Measurements from ENCODE around the gene SMYD3.

DNA sequence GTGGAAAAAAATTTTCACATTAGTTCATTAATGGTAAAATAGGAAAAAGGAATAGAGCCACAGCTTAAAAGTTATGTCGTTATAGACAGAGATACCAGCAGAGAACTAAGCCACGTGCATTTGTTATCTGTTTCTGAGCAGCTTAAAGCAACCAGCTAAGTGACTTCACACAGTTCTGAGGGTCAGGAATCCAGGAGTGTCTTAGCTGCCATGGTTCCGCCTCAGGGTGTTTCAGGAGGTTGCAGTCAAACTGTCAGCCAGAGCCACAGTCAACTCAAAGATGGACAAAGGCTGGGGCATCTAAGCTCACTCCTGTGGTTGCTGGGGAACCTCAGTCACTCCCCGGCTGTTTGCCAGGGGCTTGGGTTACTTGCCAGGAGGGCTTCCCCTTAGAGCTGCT, 515.8 kb downstream of the SMYD3 start:
- TF ChIP-seq POLR2AphosphoS5 (IDR thresholded peaks at IDR 0.05; ENCODE audit: low read depth) (no peak), SPI1 (IDR thresholded peaks at IDR 0.05; ENCODE audit: borderline replicate concordance, low read depth) (no peak)
- TF ChIP-seq, protein P1, sequence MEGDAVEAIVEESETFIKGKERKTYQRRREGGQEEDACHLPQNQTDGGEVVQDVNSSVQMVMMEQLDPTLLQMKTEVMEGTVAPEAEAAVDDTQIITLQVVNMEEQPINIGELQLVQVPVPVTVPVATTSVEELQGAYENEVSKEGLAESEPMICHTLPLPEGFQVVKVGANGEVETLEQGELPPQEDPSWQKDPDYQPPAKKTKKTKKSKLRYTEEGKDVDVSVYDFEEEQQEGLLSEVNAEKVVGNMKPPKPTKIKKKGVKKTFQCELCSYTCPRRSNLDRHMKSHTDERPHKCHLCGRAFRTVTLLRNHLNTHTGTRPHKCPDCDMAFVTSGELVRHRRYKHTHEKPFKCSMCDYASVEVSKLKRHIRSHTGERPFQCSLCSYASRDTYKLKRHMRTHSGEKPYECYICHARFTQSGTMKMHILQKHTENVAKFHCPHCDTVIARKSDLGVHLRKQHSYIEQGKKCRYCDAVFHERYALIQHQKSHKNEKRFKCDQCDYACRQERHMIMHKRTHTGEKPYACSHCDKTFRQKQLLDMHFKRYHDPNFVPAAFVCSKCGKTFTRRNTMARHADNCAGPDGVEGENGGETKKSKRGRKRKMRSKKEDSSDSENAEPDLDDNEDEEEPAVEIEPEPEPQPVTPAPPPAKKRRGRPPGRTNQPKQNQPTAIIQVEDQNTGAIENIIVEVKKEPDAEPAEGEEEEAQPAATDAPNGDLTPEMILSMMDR (IDR thresholded peaks at IDR 0.05; ENCODE audit: insufficient read depth, low read length), result no peak
- TF ChIP-seq, protein P2, sequence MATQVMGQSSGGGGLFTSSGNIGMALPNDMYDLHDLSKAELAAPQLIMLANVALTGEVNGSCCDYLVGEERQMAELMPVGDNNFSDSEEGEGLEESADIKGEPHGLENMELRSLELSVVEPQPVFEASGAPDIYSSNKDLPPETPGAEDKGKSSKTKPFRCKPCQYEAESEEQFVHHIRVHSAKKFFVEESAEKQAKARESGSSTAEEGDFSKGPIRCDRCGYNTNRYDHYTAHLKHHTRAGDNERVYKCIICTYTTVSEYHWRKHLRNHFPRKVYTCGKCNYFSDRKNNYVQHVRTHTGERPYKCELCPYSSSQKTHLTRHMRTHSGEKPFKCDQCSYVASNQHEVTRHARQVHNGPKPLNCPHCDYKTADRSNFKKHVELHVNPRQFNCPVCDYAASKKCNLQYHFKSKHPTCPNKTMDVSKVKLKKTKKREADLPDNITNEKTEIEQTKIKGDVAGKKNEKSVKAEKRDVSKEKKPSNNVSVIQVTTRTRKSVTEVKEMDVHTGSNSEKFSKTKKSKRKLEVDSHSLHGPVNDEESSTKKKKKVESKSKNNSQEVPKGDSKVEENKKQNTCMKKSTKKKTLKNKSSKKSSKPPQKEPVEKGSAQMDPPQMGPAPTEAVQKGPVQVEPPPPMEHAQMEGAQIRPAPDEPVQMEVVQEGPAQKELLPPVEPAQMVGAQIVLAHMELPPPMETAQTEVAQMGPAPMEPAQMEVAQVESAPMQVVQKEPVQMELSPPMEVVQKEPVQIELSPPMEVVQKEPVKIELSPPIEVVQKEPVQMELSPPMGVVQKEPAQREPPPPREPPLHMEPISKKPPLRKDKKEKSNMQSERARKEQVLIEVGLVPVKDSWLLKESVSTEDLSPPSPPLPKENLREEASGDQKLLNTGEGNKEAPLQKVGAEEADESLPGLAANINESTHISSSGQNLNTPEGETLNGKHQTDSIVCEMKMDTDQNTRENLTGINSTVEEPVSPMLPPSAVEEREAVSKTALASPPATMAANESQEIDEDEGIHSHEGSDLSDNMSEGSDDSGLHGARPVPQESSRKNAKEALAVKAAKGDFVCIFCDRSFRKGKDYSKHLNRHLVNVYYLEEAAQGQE (IDR thresholded peaks at IDR 0.05; ENCODE audit: insufficient replicate concordance, low read depth), result no peak
